Chondrocyte (in vitro differentiated cells): Measurements from ENCODE around the gene HSD3B7. TPM values are rescaled to one million over a fixed set of nuclear protein-coding genes. Genes with fewer than 3 reads are reported as not detected.

Experiments
- DNase-seq: peaks from one replicate; pipeline ENCODE4 v3.0.0; 2021; ENCODE audit warnings: mixed read lengths, low spot score
- H3K27ac Mint-ChIP-seq: one replicate; pipeline ENCODE4 v1.8.0; 2021; ENCODE audit warnings: mild to moderate bottlenecking, moderate library complexity, mixed read lengths; ENCODE audit not compliant: unreplicated experiment
- H3K27me3 Mint-ChIP-seq: 2 replicates; pipeline ENCODE4 v1.8.0; 2021; ENCODE audit warnings: low read depth, mixed read lengths
- H3K36me3 Mint-ChIP-seq: 2 replicates; pipeline ENCODE4 v1.8.0; 2021; ENCODE audit warnings: low read depth, mixed read lengths
- H3K4me1 Mint-ChIP-seq: 2 replicates; pipeline ENCODE4 v1.8.0; 2021; ENCODE audit warnings: low read depth, mild to moderate bottlenecking, mixed read lengths
- H3K4me3 Mint-ChIP-seq: one replicate; pipeline ENCODE4 v1.8.0; 2021; ENCODE audit warnings: mild to moderate bottlenecking, moderate library complexity, mixed read lengths; ENCODE audit not compliant: unreplicated experiment
- H3K9me3 Mint-ChIP-seq: 2 replicates; pipeline ENCODE4 v1.8.0; 2021; ENCODE audit warnings: low read depth, mixed read lengths
- total RNA-seq: library from RNA; stranded (reverse); gene quantifications from 3 replicates; pipeline ENCODE4 v1.2.1, GENCODE V29; 2021
- TF ChIP-seq, protein P1 (sequence below): fragments of 200-600 bp; sonication (generic); IDR thresholded peaks from 2 replicates; pipeline ENCODE4 v1.5.0; 2021; ENCODE audit warnings: antibody characterized with exemption, mild to moderate bottlenecking, moderate library complexity

The HSD3B7 gene
- total RNA-seq, 1 donor from 2014 or later: 12.3 TPM

DNA sequence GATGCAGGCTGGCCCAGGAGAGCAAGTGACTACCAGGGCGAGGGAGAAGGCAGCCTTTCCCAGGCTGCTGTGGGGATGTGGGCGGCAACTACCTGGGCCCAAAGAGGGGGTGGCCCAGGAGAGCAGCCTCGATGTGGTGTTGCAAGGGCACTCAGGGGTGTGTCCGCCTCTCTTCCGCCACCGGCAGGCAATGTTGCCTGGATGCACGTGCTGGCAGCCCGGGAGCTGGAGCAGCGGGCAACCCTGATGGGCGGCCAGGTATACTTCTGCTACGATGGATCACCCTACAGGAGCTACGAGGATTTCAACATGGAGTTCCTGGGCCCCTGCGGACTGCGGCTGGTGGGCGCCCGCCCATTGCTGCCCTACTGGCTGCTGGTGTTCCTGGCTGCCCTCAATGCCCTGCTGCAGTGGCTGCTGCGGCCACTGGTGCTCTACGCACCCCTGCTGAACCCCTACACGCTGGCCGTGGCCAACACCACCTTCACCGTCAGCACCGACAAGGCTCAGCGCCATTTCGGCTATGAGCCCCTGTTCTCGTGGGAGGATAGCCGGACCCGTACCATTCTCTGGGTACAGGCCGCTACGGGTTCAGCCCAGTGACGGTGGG lies 2.7 kb downstream of the HSD3B7 start:
- peaks cover 9% of the 10 kb centered on the region for H3K4me1 Mint-ChIP-seq
- no peak overlapping the region for H3K27ac Mint-ChIP-seq
- no peaks in the 10 kb centered on the region for H3K27me3 Mint-ChIP-seq
- H3K9me3 Mint-ChIP-seq: no peaks in the 10 kb centered on the region
- H3K36me3 Mint-ChIP-seq: peaks cover under 1% of the 10 kb centered on the region
- DNase-seq: no peak
- H3K4me3 Mint-ChIP-seq: no peak overlapping the region
- TF ChIP-seq, protein P1, sequence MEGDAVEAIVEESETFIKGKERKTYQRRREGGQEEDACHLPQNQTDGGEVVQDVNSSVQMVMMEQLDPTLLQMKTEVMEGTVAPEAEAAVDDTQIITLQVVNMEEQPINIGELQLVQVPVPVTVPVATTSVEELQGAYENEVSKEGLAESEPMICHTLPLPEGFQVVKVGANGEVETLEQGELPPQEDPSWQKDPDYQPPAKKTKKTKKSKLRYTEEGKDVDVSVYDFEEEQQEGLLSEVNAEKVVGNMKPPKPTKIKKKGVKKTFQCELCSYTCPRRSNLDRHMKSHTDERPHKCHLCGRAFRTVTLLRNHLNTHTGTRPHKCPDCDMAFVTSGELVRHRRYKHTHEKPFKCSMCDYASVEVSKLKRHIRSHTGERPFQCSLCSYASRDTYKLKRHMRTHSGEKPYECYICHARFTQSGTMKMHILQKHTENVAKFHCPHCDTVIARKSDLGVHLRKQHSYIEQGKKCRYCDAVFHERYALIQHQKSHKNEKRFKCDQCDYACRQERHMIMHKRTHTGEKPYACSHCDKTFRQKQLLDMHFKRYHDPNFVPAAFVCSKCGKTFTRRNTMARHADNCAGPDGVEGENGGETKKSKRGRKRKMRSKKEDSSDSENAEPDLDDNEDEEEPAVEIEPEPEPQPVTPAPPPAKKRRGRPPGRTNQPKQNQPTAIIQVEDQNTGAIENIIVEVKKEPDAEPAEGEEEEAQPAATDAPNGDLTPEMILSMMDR: no peak

DNA sequence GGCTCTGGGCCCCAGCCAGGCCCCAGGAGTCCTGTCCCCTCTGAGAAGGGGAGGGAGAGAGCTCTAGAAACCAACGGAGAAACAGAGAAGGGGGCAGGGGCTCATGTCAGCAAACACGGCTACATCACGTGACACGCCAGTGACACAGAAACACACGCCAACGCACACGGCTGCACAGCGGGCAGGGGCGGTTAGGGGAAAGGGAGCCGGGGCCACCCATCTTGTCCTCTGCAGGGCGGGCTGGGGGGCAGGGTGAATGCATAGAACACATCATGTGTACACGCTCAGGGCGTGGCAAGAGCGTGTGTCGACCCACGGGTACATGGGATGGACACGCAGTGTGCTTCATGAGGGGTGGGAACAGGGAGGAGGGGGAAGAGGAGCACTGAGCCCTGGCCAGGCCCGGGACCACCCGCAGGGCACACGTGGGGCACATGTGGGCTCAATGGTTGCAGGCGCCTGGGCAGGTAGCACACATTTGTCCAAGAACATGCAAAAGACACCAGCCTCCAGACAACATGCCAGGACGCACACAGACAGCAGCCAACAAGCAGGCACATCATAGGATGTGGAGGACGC lies 4.6 kb downstream of the HSD3B7 start:
- no peak for DNase-seq
- Mint-ChIP-seq H3K4me1 (peaks cover 9% of the 10 kb centered on the region), H3K27ac (no peak overlapping the region), H3K4me3 (no peak overlapping the region), H3K36me3 (no peaks in the 10 kb centered on the region), H3K27me3 (no peaks in the 10 kb centered on the region), H3K9me3 (no peaks in the 10 kb centered on the region)
- TF ChIP-seq, protein P1: no peak

DNA sequence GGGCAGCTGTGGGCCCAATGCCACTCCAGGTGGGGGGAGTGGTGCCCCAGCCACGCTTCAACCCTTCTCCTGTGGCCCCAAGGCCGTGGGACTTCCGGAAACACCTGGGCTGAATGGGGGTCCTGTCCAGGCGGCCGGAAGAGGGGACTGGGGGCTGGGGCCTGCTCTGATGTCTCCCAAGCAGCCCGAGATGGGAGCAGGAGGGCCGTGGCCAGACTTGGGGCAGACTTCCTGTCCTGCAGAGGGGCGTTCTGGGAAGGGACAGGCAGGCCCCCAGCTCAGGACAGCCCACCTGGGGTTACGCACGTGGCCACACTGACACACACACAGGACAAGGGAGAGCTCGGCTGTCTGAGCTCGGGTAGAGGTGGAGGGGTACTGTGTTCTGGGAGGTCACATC lies 5.1 kb downstream of the HSD3B7 start:
- peaks cover 7% of the 10 kb centered on the region for H3K4me1 Mint-ChIP-seq
- no peak overlapping the region for H3K4me3 Mint-ChIP-seq
- DNase-seq: no peak
- TF ChIP-seq, protein P1: no peak
- no peaks in the 10 kb centered on the region for H3K9me3 Mint-ChIP-seq
- H3K27ac Mint-ChIP-seq: no peak overlapping the region
- H3K27me3 Mint-ChIP-seq: no peaks in the 10 kb centered on the region
- H3K36me3 Mint-ChIP-seq: no peaks in the 10 kb centered on the region

DNA sequence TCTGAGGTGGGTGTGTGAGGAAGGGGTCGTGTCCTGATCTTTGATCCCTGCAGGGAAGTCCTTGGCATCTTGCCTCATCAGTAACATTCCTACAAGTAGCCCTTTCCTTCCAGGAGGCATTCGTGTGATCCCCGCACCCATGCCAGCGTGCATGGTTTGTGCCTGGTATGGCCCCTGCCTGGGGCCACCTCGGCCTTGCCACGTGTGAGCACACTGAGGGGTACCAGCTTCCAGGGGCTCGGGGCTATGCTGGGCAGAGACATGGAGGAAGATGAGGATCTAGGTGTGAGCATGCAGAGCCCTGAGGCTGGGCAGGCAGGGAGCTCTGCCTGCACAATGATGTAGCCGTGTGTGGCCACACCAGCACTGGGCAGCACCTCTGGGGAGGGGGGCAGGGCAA lies 6.0 kb downstream of the HSD3B7 start:
- H3K27me3 Mint-ChIP-seq: no peaks in the 10 kb centered on the region
- TF ChIP-seq, protein P1: no peak
- no peaks in the 10 kb centered on the region for H3K9me3 Mint-ChIP-seq
- H3K4me1 Mint-ChIP-seq: no peaks in the 10 kb centered on the region
- no peak overlapping the region for H3K27ac Mint-ChIP-seq
- no peak for DNase-seq
- no peak overlapping the region for H3K4me3 Mint-ChIP-seq
- H3K36me3 Mint-ChIP-seq: no peaks in the 10 kb centered on the region

DNA sequence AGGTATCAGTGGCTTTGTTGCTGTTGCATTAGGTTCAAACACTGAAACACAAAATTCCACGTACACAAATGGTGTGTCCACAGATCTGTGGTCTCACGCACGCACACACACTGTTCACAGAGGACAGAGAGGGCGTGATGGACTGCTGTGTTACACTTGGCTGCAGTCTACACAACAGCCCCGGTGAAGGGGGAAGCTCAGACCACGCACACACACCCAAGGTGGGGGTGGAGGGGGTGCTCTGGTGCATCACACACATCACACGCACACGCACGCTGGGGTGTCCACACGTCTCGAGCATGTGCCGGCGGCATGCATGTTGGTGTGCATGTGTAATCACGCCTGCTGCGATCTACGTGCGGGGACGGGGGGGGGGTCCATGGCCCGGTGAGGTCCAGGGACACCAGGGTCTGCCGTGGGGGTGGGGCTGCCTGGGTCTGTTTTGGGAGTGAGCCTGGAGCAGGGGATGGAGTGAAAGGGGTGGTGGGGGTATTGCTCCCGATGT lies 7.3 kb downstream of the HSD3B7 start:
- Mint-ChIP-seq H3K27ac (no peak overlapping the region), H3K4me1 (peaks cover 8% of the 10 kb centered on the region), H3K9me3 (no peaks in the 10 kb centered on the region), H3K4me3 (no peak overlapping the region), H3K27me3 (no peaks in the 10 kb centered on the region), H3K36me3 (no peaks in the 10 kb centered on the region)
- DNase-seq: no peak
- TF ChIP-seq, protein P1: no peak
